PC-3 (cell line): ENCODE data around the gene CCDC181.

Experiments used
- CTCF ChIP-seq: fragments of 300-600 bp; sonication (generic); conservative IDR thresholded peaks from 2 replicates; pipeline ENCODE4 v1.5.1; 2017; ENCODE audit warnings: antibody characterized with exemption, low read depth, mild to moderate bottlenecking, low read length
- EZH2 ChIP-seq: fragments of 300-600 bp; sonication (generic); IDR thresholded peaks from one replicate; pipeline ENCODE4 v1.6.1; 2017; ENCODE audit warnings: antibody characterized with exemption, mild to moderate bottlenecking, low read length; ENCODE audit not compliant: unreplicated experiment

- TF ChIP-seq CTCF (no peak), EZH2 (no peak)
Observed at GRCh38 chr1:169473347-169473746, 46.1 kb upstream of the CCDC181 start.
